Measurements from ENCODE around the gene HNMT.
"Not testable (repeated sequence)": the region's sequence is repeated elsewhere in the genome, so short reads cannot be mapped to it uniquely, and the experiment has no call there.

Gene HNMT

DNA sequence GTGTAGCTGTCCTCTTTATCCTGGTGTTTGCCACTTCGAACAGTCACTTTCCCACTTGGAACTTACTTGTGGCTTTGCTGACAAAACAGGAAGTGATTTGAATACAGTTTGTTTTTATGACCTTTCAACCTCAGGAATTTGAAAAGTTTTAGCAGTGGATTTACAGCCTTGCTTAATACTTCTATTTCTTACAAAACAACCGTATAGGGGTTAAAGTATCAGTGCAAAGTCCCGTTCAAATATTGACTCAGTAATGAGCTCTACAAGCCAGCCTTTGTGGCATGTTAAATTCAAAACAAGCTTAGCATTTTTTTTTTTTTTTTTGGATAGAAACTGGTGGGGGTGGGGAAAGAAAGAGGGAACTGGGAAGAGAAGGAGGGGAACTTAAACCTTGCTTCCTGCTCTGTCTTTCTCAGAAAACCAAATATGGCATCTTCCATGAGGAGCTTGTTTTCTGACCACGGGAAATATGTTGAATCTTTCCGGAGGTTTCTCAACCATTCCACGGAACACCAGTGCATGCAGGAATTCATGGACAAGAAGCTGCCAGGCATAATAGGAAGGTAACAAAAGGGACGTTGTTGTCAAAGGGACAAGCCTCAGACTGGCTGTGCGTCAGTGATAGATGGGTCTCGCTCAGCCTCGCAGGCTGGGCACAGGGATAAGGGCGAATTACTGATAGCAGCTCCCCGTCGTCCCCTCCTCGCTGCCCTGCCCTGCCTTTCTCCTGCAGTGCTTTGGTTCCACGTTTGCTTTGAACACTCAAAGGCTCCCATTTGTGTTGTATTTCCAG lies at the start of gene HNMT:
Gene HNMT (plus strand): TSS at position 408 of the 793 bp plus-strand sequence. CDS start 19 bp downstream, at position 427.
- DNase-seq: peak in 45 of 51 donors; percentile 6 to 71 (median 36)

DNA sequence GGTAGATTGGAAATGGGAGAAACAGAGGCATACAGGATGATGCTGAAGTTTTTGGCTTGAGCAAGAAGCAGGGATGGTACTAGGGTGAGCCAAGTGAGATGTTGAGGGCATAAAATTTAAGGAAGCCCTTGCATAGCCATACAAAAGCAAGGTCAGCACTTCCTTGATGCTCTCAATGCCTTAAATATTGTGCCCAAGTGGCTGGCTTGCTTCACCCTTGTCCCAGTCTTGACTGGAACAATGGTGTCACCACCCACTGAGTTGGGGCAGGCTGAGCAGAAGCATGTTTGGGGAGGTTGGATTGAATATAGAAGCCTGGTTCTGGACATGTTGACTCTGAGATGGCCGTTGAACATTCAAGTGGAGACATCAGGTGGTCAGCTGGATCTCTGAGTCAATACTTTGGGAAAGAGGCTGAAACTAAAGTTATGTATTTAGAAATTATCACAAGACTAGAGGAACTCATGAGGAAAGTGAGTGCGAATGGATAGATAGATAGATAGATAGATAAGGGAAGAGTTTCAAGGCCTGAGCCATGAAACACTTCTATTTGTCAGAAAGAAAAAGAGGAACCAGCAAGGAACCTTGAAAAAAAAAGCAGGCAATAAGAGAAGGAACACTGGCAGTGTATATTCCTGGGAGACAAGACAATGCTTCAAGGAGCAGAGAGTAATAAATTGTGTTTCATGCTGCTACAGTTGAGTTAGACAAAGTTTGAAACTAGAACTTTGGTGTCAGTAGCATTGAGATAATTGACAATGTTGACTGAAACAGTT lies 43.0 kb upstream of the HNMT start:
- DNase-seq: no peak

GRCh38 chr2:137922171-137922570 lies 42.1 kb upstream of the HNMT start:
- not testable (repeated sequence) for DNase-seq

DNA sequence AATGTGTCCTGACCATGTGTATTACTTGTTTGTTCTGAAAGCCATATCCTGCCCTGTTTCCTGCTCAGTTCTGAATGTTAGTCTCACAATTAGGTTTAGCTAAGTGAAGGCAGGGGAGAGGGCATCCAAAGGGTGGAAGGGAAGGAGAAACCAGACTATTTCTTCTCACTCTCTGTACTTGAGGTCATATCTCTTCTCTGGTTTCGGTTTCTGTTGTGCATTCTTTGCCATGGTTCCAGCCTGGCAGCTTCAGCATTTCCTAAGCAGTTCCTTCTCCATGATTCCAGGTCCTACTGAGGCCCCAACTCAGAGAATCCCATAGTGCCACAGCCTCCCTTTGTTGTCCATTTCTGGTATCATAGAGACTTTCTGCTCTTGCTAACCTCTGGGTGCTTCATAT lies 40.3 kb upstream of the HNMT start:
- no peak for DNase-seq

- no peak for DNase-seq
These were observed 38.7 kb upstream of the HNMT start for GRCh38 chr2:137925599-137925998.

DNA sequence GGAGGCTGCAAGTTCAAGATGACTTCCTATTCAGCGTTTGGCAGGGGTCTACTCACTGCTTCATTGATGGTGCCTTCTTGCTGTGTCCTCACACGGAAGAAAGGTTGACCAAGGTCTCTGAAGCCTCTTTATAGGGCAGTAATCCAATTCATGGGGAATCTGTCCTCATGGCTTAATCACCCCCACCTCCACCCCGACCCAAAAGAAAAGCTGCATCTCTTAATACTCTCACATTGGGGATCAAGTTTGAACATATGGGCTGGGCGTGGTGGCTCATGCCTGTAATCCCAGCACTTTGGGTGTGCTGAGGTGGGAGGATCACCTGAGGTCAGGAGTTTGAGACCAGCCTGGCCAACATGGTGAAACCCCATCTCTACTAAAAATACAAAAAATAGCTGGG lies 36.4 kb upstream of the HNMT start:
- no peak for DNase-seq

- no peak for DNase-seq
These were observed 35.4 kb upstream of the HNMT start for GRCh38 chr2:137928547-137929518.

DNA sequence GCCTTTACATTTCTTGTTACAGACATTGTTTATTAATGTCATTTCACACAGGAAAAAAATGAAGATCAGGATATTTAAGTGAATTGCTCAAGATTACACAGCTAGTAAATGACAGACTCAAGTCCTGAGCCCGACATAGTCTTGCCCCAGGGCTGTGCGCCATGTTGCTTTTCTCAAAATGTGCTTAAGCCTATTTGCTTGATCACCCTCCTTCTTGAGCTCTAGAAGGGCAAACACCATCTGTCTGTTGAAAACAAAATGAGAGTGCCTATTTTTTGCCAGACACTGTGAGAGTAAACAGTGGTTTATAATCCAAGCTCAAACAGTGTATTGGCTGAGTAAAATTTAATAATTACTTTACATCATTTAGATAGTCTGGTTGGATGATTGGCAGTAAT lies 34.8 kb upstream of the HNMT start:
- DNase-seq: no peak

DNA sequence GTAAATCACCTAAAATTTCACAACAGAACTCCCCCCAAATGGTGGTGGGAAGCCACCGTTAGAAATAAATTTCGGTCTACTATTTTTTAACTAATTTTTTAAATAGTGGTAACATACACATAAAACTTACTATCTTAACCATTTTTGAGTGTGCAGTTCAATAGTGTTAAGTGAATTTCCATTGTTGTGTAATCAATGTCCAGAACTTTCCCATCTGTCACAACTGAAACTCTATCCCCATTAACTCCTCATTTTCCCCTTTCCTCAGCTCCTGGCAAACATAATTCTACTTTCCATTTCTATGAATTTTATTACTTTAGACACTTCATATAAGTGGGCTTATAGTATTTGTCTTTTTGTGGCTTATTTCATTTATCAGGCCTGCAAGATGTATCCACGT lies 34.1 kb upstream of the HNMT start:
- no peak for DNase-seq

- no peak for DNase-seq
These were observed 28.7 kb upstream of the HNMT start for GRCh38 chr2:137935591-137935990.

DNA sequence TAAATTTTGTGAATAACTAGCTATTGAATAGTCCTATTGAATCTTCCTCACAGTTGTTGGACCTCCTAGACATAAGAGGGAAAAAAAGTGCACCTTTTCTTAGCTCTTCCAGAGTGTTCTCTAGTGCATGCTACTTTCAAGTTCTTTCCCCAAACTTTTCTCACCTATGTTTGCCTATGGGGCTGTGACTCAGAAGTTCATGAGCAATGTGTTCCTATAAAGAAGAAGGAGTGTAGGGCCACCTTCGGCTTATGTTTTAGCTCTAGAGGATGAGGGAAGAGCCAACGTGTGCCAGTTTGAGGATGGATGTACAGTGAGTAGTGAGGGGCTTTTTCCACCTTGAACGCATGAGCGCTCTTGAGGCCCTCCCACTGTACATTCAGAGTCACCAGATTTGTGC lies 27.0 kb upstream of the HNMT start:
- no peak for DNase-seq

DNA sequence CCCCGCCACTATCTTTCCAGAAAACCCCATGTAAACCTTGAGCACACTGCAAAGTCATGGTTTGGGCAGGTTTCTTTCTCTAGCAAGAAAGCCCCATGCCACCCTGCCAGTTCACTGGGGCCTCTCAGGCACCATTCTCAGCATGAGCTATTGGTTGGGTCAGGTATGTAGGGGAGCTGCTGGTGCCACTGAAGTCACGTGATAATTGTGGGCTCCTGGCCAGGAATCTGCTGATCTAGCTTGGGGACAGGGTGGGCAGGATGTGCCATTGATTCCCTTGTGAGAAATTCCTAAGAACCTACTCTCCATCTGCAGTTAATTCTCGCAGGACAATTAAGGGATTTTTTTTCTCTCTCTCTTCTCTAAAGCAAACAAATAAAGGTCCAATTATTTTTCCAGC lies 26.5 kb upstream of the HNMT start:
- no peak for DNase-seq

DNA sequence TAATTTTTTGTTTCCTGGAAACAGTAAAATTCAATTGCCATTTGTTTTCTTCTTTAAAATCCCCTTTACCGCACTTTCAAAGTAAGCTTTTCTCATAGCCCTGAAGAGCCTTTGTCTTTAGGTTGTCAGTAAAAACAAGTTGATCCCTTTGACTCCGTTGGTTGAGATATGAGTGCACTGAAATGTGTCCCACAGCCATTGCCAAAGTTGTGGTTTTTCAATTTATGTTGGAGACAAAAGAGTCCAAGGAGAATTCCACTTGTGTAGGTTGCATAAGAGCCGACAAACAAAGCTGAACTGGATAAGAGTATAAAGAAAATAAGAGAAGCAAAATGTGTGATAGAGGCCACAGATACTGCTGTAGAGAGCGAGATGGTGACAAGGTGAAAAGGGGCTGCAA lies 26.1 kb upstream of the HNMT start:
- no peak for DNase-seq

- DNase-seq: no peak
These were observed 25.2 kb upstream of the HNMT start for GRCh38 chr2:137939026-137939425.

DNA sequence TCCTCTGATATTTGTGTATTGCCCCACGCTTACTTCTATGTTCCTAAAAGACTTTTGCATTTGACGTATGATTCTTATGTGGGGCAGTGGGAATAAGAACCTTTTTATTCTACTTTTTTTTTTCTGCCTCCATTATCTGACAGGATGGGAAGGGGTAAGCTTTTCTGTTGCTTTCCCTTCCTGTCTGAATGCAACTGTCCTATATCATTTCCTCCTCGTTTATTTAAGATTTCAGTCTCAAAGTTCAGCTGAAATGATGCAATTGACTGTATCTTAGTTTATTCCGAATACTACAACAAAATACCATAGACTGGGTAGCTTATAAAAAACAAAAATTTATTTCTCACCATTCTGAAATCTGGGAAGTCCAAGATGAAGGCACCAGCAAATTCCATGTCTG lies 24.1 kb upstream of the HNMT start:
- no peak for DNase-seq

- DNase-seq: no peak
These were observed 22.0 kb upstream of the HNMT start for GRCh38 chr2:137942037-137942832.

GRCh38 chr2:137942833-137943677 lies 21.2 kb upstream of the HNMT start:
- DNase-seq: no peak

- no peak for DNase-seq
These were observed 20.5 kb upstream of the HNMT start for GRCh38 chr2:137943678-137944347.

- no peak for DNase-seq
These were observed 19.6 kb upstream of the HNMT start for GRCh38 chr2:137944714-137945113.
